Keratinocyte (primary cell): ENCODE data around the gene ENTREP1. TPM values are rescaled to one million over a fixed set of nuclear protein-coding genes. Genes with fewer than 3 reads are reported as not detected.

ENCODE experiments used
- DNase-seq: peaks from one replicate; pipeline ENCODE4 v3.0.0-alpha.2; 2011; ENCODE audit warnings: low read depth, missing footprints, low spot score
- FAIRE-seq: peaks from 2 replicates; lab custom pipeline; 2011; peaks lifted over from hg19 to GRCh38; lab: Jason Lieb, UNC
- H2AFZ ChIP-seq: 2 replicates; pipeline ENCODE4 v1.6.0; 2012; ENCODE audit warnings: low read length, control low read depth, inconsistent platforms; ENCODE audit not compliant: control insufficient read depth
- H3K27ac ChIP-seq: 2 replicates; pipeline ENCODE4 v1.5.1; 2011; ENCODE audit warnings: low read length; ENCODE audit not compliant: control insufficient read depth, insufficient read depth
- H3K27me3 ChIP-seq: 3 replicates; pipeline ENCODE4 v1.6.0; 2011; ENCODE audit warnings: low read length; ENCODE audit not compliant: control insufficient read depth, insufficient read depth; ENCODE audit errors: extremely low read depth
- H3K36me3 ChIP-seq, 2 experiments: 2 replicates in 1 of 2; 3 replicates in 1 of 2; pipeline ENCODE4 v1.5.1; 2011; ENCODE audit warnings: low read length in 2 of 2, mild to moderate bottlenecking in 1 of 2; ENCODE audit not compliant: control insufficient read depth in 2 of 2, insufficient read depth in 2 of 2; ENCODE audit errors: extremely low read depth in 1 of 2
- H3K4me1 ChIP-seq: 3 replicates; pipeline ENCODE4 v1.5.1; 2011; ENCODE audit warnings: low read length; ENCODE audit not compliant: control insufficient read depth, insufficient read depth; ENCODE audit errors: extremely low read depth
- H3K4me2 ChIP-seq: 3 replicates; pipeline ENCODE4 v1.6.0; 2011; ENCODE audit warnings: low read depth, low read length; ENCODE audit not compliant: control insufficient read depth, insufficient read depth; ENCODE audit errors: extremely low read depth
- H3K4me3 ChIP-seq, 3 experiments: fragments of 200-600 bp in 1 of 3; sonication (generic) in 1 of 3; 2 replicates in 2 of 3; 3 replicates in 1 of 3; pipeline ENCODE4 v1.5.1; 2011 to 2016; ENCODE audit warnings: low read length in 3 of 3, mild to moderate bottlenecking in 3 of 3, control low read depth in 2 of 3, inconsistent platforms in 1 of 3, low read depth in 1 of 3, mixed read lengths in 1 of 3, mixed run types in 1 of 3, moderate library complexity in 1 of 3; ENCODE audit not compliant: control insufficient read depth in 2 of 3, insufficient read depth in 2 of 3; ENCODE audit errors: extremely low read depth in 1 of 3
- H3K79me2 ChIP-seq: 2 replicates; pipeline ENCODE4 v1.6.0; 2012; ENCODE audit warnings: low read length; ENCODE audit not compliant: control insufficient read depth, insufficient read depth
- H3K9ac ChIP-seq: 3 replicates; pipeline ENCODE4 v1.6.0; 2011; ENCODE audit warnings: low read length; ENCODE audit not compliant: control insufficient read depth, insufficient read depth; ENCODE audit errors: extremely low read depth
- H3K9me1 ChIP-seq: 3 replicates; pipeline ENCODE4 v1.6.0; 2011; ENCODE audit warnings: low read length; ENCODE audit not compliant: control insufficient read depth, insufficient read depth; ENCODE audit errors: extremely low read depth
- H3K9me3 ChIP-seq: 2 replicates; pipeline ENCODE4 v1.5.1; 2012; ENCODE audit warnings: low read depth, low read length; ENCODE audit not compliant: control insufficient read depth
- H4K20me1 ChIP-seq: 3 replicates; pipeline ENCODE4 v1.6.0; 2011; ENCODE audit warnings: low read length; ENCODE audit not compliant: control insufficient read depth, insufficient read depth; ENCODE audit errors: extremely low read depth
- EZH2 ChIP-seq: IDR thresholded peaks from one replicate; pipeline ENCODE4 v1.6.1; 2012; ENCODE audit warnings: inconsistent platforms, mild to moderate bottlenecking, low read length, moderate library complexity
- dilution Hi-C: fragments of 300-500 bp; cut with MboI; formaldehyde crosslinking; loops from one replicate; pipeline ENCODE4 v1.7.0; 2020; ENCODE audit warnings: low sequenced_read_pairs; ENCODE audit not compliant: extremely low pct_ligation_motif_present
- polyA plus RNA-seq, 5 experiments: library from polyadenylated mRNA; depleted of rRNA in 3 of 5; stranded (reverse) in 3 of 5; stranded (forward) in 1 of 5; unstranded in 1 of 5; fragments of >200 nt; gene quantifications; 1 replicate in 1 of 5; 2 replicates in 3 of 5; 3 replicates in 1 of 5; pipeline versions ENCODE4 v1.2.1 to v1.2.3, GENCODE V29; 2011 to 2012; ENCODE audit warnings: missing spikeins in 2 of 5, low read depth in 1 of 5, low replicate concordance in 1 of 5
- TF ChIP-seq, protein P1 (sequence below), 3 experiments: IDR thresholded peaks in 1 of 3; conservative IDR thresholded peaks in 1 of 3; optimal IDR thresholded peaks in 1 of 3; 2 replicates in 2 of 3; 3 replicates in 1 of 3; pipeline versions ENCODE3 to v1.5.1; 2011; ENCODE audit warnings: low read length in 3 of 3, mild to moderate bottlenecking in 3 of 3, moderate library complexity in 2 of 3, control low read depth in 1 of 3, inconsistent platforms in 1 of 3; ENCODE audit not compliant: insufficient read depth in 2 of 3; ENCODE audit errors: extremely low read depth in 1 of 3

The ENTREP1 gene
- polyA plus RNA-seq, 1 donor (not counting 4 experiments of a cell fraction or from before 2014, with no cell fraction given), result 0.52 TPM

DNA sequence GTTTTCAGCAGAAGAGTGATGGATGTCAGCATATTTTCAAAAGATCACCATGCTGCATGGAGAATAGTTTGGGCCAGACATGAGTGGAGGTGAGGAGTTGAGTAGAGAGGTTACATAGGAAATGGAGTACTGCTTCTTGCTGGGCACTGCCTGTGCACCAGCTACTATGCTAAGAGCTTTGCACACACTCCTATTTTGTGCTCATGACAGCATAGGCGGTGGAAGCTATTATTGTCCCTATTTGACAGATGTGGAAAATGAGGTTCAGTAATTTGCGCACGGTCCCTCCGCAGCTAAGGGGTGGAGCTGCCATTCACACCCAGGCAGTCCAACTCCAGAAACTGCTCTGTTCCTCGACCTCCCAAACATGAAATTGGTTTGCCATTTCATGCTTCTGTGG, 67.8 kb downstream of the ENTREP1 start:
- Histone ChIP-seq H3K9me1 (no peaks in the 10 kb centered on the region), H3K9me3 (no peaks in the 10 kb centered on the region), H4K20me1 (no peaks in the 10 kb centered on the region), H3K79me2 (no peaks in the 10 kb centered on the region), H3K36me3 (no peaks in the 10 kb centered on the region), H3K27ac (no peak overlapping the region), H3K4me3 (no peak overlapping the region), H3K4me1 (peaks cover 7% of the 10 kb centered on the region), H3K27me3 (peaks cover 3% of the 10 kb centered on the region), H3K4me2 (no peak overlapping the region), H3K9ac (no peak overlapping the region), H2AFZ (no peak overlapping the region)
- no peak for TF ChIP-seq EZH2
- TF ChIP-seq, protein P1, sequence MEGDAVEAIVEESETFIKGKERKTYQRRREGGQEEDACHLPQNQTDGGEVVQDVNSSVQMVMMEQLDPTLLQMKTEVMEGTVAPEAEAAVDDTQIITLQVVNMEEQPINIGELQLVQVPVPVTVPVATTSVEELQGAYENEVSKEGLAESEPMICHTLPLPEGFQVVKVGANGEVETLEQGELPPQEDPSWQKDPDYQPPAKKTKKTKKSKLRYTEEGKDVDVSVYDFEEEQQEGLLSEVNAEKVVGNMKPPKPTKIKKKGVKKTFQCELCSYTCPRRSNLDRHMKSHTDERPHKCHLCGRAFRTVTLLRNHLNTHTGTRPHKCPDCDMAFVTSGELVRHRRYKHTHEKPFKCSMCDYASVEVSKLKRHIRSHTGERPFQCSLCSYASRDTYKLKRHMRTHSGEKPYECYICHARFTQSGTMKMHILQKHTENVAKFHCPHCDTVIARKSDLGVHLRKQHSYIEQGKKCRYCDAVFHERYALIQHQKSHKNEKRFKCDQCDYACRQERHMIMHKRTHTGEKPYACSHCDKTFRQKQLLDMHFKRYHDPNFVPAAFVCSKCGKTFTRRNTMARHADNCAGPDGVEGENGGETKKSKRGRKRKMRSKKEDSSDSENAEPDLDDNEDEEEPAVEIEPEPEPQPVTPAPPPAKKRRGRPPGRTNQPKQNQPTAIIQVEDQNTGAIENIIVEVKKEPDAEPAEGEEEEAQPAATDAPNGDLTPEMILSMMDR (optimal IDR thresholded peaks at IDR 0.05 in 1 of 3, IDR thresholded peaks at IDR 0.05 in 1 of 3, conservative IDR thresholded peaks at IDR 0.05 in 1 of 3; ENCODE audit: extremely low read depth in 1 of 3, insufficient read depth in 2 of 3, low read length in 3 of 3), result no peak
- FAIRE-seq (no peak), DNase-seq (no peak)
- dilution Hi-C loops, result no loop called here

DNA sequence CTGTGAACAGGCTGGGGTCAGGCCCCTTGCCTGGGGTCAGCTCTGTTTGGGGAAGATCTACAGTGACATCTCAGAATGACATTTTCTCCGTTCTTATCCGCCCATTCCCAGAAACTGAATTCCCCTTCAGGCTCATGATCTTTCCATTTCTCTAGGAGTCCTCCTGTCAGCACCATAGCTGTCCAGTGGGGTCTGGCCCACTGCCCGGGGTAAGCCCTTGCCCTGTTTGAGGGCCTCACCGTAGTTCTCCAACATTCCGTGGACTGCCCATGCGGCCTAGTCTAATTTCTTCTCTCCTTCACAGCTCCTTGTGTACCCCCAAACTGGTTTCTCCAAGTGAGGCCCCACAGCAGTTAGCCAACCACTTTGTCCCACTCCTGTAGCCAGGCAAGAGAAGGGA, 68.4 kb downstream of the ENTREP1 start:
- TF ChIP-seq, protein P1 (optimal IDR thresholded peaks at IDR 0.05 in 1 of 3, IDR thresholded peaks at IDR 0.05 in 1 of 3, conservative IDR thresholded peaks at IDR 0.05 in 1 of 3; ENCODE audit: extremely low read depth in 1 of 3, insufficient read depth in 2 of 3, low read length in 3 of 3), result no peak
- no peak for TF ChIP-seq EZH2
- DNase-seq (no peak), FAIRE-seq (no peak)
- Histone ChIP-seq H3K9me3 (no peaks in the 10 kb centered on the region), H3K4me3 (no peak overlapping the region), H3K9ac (no peak overlapping the region), H3K4me2 (no peak overlapping the region), H4K20me1 (no peaks in the 10 kb centered on the region), H2AFZ (no peak overlapping the region), H3K9me1 (no peaks in the 10 kb centered on the region), H3K4me1 (peaks cover 8% of the 10 kb centered on the region), H3K79me2 (no peaks in the 10 kb centered on the region), H3K27me3 (peaks cover 3% of the 10 kb centered on the region), H3K36me3 (no peaks in the 10 kb centered on the region), H3K27ac (no peak overlapping the region)
- dilution Hi-C loops, result no loop called here
